ENCODE results near the gene DOCK9.

The DOCK9 gene, protein sequence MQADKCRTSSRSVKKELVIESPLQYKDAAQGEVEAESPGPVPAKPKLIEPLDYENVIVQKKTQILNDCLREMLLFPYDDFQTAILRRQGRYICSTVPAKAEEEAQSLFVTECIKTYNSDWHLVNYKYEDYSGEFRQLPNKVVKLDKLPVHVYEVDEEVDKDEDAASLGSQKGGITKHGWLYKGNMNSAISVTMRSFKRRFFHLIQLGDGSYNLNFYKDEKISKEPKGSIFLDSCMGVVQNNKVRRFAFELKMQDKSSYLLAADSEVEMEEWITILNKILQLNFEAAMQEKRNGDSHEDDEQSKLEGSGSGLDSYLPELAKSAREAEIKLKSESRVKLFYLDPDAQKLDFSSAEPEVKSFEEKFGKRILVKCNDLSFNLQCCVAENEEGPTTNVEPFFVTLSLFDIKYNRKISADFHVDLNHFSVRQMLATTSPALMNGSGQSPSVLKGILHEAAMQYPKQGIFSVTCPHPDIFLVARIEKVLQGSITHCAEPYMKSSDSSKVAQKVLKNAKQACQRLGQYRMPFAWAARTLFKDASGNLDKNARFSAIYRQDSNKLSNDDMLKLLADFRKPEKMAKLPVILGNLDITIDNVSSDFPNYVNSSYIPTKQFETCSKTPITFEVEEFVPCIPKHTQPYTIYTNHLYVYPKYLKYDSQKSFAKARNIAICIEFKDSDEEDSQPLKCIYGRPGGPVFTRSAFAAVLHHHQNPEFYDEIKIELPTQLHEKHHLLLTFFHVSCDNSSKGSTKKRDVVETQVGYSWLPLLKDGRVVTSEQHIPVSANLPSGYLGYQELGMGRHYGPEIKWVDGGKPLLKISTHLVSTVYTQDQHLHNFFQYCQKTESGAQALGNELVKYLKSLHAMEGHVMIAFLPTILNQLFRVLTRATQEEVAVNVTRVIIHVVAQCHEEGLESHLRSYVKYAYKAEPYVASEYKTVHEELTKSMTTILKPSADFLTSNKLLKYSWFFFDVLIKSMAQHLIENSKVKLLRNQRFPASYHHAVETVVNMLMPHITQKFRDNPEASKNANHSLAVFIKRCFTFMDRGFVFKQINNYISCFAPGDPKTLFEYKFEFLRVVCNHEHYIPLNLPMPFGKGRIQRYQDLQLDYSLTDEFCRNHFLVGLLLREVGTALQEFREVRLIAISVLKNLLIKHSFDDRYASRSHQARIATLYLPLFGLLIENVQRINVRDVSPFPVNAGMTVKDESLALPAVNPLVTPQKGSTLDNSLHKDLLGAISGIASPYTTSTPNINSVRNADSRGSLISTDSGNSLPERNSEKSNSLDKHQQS (N-terminal part only)

DNA sequence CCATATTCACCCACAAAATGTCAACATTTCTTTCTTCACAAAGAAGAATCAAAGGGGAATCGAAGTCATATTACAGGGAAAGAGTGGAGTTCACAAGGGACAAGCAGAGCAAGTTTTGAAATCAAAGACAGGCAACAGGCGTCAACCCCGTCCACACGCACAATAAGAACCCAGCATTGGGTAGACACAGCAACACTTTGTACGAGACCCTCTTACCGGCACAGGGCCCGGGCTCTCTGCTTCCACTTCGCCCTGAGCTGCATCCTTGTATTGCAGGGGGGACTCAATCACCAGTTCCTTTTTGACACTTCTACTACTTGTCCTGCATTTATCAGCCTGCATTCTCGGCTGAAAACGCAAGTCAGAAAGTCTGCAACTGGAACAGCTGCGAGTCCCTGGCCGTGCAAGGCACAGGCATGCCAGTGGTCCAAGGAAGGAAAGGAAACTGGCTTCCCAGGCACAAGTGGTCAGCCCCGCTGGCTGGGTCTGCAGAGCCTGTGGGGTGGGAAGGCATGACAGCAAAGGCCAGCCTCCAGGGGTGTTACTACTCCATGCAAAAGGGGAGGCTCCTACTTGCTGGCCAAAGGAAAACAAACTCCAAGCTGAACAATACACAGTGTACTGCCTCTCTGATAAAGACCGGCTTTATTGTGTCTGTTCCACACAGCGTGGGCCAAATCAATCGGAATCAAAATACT lies at the start of gene DOCK9:
DOCK9 (minus strand) TSS at position 497 of the 698 bp plus-strand sequence; CDS start at position 342, 155 bp downstream.
- no peak for DNase-seq

DNA sequence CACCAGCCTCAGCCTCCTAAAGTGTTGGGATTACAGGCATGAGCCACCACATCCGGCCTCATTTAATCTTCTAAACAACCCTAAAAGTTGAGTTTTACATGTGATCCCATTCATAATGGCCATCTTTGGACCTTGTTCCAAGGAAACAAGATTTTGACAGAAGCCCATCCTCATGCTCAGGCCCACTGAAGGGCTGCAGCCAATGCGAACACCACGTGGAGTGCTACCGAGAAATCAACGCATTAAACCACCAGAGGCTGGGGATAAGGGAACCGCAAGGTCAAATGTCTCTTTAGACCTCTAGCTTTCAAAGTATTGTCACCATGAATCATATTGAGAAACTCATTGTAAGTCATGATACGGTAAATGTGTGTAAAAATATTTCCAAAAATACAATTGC lies 49.4 kb upstream of the DOCK9 start:
- no peak for DNase-seq

DNA sequence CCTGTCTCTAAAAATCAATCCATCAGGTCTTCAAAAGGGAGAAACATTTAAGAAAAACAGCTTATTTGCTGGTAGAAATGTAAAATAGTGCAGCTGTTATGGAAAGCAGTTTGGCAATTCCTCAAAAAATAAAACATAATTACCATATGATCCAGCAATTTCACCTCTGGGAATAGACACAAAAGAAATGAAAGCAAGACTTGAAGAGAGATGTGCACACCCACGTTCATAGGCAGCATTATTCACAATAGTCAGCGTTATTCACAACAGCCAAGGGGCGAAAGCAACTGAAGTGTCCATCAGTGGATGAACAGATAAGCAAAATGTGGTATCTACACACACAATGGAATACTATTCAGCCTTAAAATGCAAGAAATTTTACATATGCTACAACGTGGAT lies 45.1 kb upstream of the DOCK9 start:
- no peak for DNase-seq

DNA sequence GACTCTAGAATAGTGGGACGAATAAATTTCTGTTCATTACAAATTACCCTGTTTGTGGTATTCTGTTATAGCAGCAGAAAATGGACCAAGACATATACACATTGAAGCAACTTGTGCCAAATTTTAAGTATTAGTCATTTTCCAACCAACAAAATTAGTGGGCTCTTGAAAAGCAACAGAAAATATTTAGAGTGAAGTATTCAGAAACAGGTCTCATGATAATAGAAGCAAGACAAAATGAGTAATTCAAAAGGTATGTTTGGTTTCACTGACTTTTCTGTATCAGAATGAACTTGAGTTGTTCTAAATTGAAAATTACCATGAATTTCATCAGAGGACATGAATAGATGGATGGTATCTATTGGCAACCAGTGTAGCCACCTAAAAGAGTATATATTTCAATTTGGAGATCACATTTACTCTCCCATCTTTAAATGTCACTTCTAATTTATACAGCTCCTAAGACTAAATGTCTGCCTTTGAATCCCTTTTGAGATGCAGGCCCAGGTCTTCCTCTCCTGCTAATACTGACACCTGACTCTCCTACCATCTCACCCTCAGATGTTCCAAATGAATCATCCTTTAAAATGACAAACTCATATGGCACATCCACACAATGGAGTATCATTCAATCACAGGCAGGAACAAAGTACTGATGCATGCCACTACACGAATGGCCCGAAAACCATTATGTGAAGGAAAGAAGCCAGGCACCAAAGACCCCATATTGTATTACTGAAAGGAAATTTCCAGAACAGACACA lies 40.7 kb upstream of the DOCK9 start:
- DNase-seq, result no peak

DNA sequence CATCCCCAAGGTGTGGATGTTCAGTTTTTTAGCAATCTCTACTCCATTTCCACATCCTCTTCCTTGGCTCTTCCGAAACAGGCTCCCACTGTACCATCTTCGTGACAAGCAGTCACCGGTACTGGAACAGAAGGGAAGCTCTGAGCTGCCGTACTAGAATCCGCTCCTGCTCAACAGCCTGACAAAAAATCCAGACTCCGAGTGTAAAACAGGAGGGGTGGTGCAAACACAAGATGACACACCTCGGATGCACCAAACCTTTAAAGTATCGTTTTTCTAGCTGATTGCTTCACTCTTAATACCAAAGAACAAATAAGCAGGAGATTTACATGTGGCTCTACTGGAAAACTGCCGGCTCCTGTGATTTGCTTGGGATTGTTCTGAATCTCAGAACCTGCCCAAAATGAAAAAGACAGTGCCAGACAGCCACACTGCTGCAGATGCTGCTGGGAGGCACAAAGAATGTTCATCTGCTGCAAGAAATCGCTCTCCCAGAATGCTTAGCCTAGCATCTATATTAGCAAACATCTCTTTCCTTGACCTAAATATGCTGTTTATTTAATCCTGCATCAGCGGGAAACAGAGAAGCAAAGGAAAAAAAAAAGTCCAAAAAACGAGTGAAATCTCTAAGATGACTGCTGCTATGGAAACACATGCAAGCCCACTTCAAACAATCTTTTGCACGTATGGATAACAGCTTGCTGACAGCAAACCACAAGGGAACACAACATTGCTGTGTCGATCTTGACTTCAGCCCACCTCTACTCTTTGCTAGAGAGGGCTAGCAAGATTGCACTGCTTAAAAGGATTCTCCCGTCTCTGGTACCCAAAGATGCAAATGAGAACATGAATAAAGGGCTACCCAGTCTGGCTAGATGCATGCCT lies 38.0 kb upstream of the DOCK9 start:
- DNase-seq, result no peak

DNA sequence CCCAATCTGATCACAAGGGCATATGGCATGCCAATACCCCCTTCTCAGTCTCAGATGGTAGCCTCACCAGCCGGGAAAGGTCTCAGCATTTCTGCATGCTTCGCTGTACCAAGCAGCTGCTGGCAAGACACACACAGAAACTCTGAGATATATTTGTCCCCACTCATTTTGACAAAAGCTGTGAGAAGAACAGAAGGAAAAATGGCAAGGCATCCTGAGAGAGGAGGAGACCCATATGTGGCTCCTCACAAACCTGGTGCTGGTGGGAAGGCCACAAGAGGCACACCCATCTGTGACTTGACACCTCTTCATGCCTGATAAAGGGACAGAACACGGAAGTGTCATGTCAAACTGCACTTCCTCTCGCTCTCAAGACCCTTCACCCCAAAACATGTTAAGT lies 36.7 kb upstream of the DOCK9 start:
- no peak for DNase-seq

DNA sequence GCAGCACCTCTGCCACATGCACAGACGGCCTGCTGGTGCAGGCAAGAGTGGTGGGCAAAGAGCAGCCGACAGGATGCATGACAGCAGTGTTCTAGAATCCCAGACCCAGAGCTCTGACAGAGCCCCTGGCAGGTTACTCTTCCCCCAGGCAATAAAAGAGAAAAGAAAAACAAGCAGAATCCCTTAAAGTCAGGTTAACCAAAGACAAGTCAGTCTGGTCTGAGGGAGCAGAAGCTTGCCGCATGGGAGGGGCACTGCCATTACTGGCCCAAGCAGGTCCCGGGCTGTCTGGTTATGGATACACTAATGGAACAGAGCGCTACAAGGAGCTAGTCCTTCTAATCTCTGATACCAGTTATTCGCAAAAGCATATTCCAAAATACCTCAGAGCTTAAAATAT lies 36.1 kb upstream of the DOCK9 start:
- no peak for DNase-seq

DNA sequence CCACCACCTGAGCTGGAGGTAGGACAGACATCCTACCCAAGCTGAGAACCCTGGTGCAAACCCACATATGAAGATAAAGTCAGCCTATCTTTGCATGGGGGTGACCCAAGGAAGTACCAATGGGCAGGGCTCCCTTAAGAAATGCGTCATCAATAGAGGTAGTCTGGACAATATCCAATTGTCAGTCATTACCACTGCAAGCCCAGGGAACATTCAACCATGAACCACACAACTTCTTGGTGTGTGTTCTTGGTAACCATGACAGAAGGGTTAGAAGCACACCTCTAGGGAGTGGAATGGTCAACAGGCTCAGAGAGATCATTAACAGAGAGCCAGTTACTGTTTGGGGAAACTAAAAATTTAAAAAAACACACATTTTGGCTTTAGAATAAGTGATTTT lies 34.7 kb upstream of the DOCK9 start:
- DNase-seq, result no peak

DNA sequence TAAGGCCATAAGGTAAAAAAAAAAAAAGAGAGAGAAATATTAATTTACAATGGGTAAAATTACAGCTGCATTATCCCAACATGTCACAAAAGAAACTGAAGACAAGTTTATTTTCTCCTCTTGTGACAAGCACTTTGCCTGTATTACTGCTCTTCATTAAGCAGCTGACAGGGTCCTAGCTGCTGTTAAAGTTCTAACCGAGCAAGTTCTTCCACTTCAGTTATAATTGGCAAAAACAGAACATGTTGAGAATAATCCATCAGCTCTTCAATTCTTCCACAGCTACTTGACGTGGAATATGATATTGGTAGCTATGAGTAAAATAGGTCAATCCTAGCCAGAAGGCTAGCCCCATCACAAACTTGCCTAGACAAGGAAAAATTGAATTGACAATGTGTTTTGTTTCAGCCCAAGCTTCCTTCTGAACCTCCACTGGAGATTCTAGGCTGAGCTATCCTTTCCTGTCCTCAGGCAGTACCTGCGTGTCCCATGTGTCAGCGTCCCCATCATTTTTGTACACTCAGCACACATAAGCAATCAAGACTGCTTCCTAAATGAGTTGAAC lies 32.2 kb upstream of the DOCK9 start:
- DNase-seq, result no peak

DNA sequence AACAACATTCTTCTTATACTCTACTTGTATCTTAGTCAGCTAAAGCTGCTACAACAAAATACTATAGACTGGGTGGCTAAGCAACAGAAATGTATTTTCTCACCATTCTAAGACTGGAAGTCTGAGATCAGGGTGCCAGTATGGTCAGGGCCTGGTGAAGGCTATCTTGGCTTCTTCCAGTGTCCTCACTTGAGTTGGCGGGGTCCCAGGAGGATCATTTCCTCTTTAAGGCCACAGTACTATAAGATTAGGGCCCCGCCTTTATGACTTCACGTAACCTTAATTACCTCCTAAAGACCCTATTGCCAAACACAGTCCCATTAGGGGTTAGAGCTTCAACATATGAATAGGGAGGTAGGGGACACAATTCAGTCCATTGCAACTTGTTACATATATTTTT lies 30.7 kb upstream of the DOCK9 start:
- DNase-seq, result no peak

DNA sequence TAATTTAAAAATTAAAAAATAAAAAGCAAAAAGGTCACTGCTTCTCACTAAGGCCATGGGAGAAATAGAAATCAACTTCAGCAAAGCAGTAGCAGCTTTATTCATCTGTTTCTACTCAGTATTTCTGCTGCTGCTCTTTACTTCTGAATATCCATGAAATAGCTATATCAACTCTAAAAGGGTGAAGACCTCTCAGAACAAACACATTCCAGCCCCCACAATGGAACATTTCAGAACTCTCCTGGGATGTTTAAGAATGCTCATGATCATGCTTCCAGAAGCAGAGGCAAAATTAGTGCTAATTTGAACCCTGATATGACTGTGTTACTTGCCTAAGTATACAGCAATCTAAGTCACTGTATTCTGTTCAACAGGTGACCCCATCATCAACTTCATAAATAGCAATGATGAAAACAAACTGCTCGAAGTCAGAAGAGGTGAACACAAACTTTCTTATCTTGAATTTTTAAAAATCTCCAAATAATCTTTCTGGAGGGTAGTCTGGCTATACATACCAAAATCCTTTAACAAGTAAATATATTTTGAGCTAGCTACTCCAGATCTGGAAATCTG lies 29.6 kb upstream of the DOCK9 start:
- no peak for DNase-seq

DNA sequence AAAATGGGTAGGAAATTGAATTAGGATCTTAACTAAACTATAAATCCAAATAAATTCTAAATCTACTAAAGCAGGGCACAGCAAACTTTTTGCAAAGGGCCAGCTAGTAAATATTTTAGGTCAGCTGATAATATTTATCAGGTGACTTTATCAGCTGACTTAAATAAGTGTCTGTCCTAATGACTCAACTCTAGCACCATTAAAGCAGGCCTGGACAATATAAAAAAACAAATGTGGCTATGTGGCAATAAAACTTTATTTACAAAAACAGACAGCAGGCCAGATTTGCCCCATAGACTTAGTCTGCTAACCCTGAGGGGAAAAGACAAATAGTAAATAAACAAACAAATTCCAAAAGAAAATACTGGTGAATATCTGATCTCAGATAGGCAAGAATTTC lies 27.7 kb upstream of the DOCK9 start:
- no peak for DNase-seq

DNA sequence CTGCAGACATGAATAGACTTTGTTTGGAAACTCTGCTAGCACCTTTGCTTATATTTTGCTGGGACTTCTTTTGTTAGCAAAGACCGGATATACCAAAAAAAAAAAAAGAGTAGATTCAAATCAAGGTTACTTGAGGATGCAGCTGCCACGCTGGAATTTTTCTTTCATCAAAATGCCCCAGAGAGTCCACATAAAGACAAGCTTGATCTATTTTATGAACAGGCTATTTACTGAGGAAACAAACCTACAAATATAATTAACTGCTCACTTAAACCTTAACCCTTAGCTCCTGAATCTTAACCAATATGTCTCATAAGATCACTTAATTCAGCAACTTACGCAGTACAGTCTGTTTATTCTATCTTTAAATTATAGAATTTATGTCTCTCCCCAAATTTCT lies 27.1 kb upstream of the DOCK9 start:
- no peak for DNase-seq

DNA sequence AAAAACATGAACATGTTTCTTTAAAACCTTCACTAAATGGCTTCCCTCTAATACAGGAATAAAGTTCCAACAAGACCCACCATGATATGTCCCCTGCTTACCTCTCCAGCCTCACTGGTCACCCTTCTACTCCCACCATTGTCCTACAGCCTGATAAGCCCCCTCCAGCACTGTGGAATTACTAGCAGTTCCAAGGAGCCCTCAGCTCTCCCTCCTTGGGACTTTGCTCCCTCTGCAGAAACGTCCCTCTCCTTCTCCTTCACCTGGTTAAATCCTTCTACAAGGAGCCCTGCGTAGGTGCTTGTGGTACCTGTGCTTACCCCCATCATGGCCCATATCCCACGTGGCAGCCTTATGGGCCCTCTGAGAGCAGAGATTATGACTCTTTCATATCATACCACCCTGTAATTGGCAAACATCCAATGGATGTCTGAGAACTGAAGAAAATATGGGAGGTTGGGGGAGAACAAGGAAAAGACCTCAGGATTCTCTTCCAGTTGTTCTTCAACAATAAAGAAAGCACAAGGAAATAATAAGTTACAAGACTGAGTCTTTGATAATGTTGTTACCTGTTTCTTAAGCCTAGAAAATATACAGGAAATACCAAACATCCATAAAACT lies 26.1 kb upstream of the DOCK9 start:
- DNase-seq, result no peak

DNA sequence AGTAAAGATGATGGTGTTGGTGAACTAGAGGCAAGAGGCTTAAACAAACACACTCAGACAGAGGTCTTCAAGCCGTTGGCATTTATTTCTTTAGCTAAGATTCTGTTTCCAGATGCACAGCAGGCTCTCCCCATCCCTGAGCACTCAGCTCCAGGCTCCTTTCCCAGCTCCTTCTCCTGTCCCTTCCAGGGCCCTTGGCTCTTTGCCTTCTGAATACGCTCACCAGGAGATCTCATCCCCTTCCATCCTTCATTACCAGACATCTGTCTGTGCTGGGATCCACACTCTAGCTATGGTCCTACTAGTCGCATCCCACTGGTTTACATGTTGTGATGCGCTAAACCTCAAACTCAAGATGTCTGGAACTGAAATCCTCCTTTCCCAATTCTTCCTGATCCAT lies 25.3 kb upstream of the DOCK9 start:
- DNase-seq, result no peak

DNA sequence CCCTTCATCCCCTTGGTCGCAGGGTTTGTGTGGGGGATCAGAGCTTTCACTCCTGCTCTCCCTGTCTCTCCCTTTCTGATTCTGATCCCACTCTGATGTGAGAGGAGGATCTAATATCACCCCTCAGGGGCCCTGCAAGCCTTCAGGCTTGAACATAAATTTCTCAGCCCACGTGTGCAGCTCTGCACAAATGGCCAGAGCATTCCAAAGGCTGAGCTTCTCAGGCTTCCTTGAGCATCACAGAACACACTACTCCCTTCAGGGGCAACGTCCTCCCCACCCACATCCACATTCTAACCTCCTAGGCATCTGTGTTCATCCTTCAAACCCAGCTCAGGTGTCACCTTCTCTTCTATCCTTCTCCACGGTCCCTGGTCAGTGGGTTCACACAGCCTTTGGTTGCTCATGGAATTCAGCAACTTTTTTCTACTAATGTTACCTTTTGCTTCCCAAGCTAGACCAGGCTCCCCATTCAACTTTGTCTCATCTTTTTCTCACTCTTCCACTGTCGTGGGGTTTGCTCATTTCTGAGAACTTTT lies 24.4 kb upstream of the DOCK9 start:
- no peak for DNase-seq

DNA sequence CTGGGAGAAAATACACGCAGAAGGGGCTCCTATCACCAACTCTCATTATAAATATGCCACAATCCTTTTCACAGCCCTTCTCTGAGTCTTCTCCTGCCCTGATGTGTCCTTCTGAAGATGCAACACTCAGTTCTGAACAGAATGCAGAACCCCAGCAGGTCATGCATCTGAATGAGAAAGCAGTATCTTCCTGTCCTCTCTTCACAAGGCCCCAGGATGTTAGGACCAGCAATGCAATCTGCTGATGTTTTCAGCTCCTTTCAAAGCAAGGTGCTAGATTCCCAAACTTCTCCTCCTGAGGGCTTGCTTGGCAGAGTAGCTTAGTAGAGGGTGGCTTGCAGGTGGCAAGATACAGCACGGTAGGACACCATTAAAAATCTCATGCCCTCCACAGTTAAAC lies 22.3 kb upstream of the DOCK9 start:
- DNase-seq, result no peak

DNA sequence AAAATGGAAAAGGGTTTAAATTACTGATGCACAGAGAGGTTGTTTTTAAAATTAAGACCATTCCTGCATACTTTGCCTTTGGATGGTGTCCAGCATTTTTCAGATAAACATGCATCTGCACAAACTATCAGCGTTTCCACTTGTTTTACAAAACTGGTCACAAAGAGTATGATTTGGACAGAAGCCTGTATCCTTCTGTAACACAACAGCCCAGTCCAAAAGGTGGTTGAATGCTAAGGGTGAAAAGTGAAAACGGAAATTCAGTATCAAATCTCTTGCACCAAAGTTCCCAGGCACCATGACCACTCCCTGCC lies 21.7 kb upstream of the DOCK9 start:
- no peak for DNase-seq

DNA sequence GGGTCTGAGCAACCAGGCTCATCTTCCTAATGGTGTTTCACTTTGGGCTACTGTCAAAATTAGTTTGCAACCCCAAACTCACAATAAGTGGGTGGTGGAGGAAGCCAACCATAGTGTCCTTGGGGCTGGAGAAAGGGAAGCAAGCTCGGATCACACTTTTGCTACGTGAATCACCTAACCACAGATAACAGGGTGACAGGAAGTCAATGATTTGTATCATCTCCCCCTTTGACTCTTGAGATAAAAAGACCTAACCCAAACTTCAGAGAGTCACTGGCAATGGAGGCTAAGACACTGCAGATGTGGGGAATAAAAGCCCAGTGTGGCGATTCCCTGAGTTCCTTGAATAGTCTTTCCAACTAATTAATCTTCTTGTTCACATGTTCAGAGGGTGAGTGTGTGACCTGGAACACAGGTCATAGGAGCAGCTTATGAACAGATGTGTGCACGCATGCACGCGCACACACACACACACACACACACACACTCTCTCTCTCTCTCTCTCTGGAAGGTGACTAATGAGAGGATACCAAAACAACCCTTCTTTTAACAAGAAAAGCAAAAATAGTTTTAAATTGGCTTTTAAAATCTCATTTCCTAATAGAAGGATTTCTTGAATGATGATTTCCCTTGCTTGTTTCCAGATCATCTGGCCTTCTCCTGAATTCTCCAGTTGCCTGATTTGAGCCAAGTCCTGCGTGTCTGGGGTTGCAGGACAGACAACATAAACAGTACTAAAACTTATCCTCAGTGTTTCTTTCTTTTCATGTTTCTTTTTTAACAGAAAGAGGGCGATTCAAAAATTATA lies 21.2 kb upstream of the DOCK9 start:
- DNase-seq, result no peak
